Neural progenitor cell (in vitro differentiated cells): ENCODE measurements around the gene SLC48A1. TPM values are rescaled to one million over a fixed set of nuclear protein-coding genes. Genes with fewer than 3 reads are reported as not detected.

Experiments used
- DNase-seq: peaks from one replicate; pipeline ENCODE4 v3.0.0-alpha.2; 2016; ENCODE audit warnings: low spot score
- H2AFZ ChIP-seq: fragments of 200-600 bp; sonication (generic); replicated peaks from 2 replicates; pipeline ENCODE4 v1.6.1; 2016; ENCODE audit warnings: antibody characterized with exemption
- H3F3A ChIP-seq: fragments of 200-600 bp; sonication (generic); 2 replicates; pipeline ENCODE4 v1.6.1; 2016; ENCODE audit warnings: antibody characterized with exemption, low read depth
- H3K27ac ChIP-seq: fragments of 200-600 bp; sonication (generic); 2 replicates; pipeline ENCODE4 v1.5.1; 2016; ENCODE audit warnings: mild to moderate bottlenecking
- H3K27me3 ChIP-seq: fragments of 200-600 bp; sonication (generic); 2 replicates; pipeline ENCODE4 v1.6.1; 2016; ENCODE audit warnings: mild to moderate bottlenecking, moderate library complexity
- H3K36me3 ChIP-seq: fragments of 200-600 bp; sonication (generic); 2 replicates; pipeline ENCODE4 v1.5.1; 2016
- H3K4me1 ChIP-seq: fragments of 200-600 bp; sonication (generic); 2 replicates; pipeline ENCODE4 v1.6.1; 2016; ENCODE audit warnings: mixed run types
- H3K4me2 ChIP-seq: fragments of 200-600 bp; sonication (generic); 2 replicates; pipeline ENCODE4 v1.6.1; 2016
- H3K4me3 ChIP-seq: fragments of 200-600 bp; sonication (generic); 2 replicates; pipeline ENCODE4 v1.5.1; 2016
- H3K79me2 ChIP-seq: fragments of 200-600 bp; sonication (generic); 2 replicates; pipeline ENCODE4 v1.6.1; 2016; ENCODE audit warnings: low read depth
- H3K9ac ChIP-seq: fragments of 200-600 bp; sonication (generic); 2 replicates; pipeline ENCODE4 v1.6.1; 2016
- H3K9me3 ChIP-seq: fragments of 200-600 bp; sonication (generic); 2 replicates; pipeline ENCODE4 v1.5.1; 2016; ENCODE audit warnings: low read depth
- H4K20me1 ChIP-seq: fragments of 200-600 bp; sonication (generic); 2 replicates; pipeline ENCODE4 v1.6.1; 2016; ENCODE audit warnings: low read depth
- H3K27ac Mint-ChIP-seq: 3 replicates; pipeline ENCODE4 v1.8.0; 2021; ENCODE audit warnings: mixed read lengths
- H3K27me3 Mint-ChIP-seq: 2 replicates; pipeline ENCODE4 v1.8.0; 2022; ENCODE audit warnings: low read depth, mild to moderate bottlenecking, inconsistent platforms, moderate library complexity, mixed read lengths; ENCODE audit not compliant: insufficient read depth
- H3K36me3 Mint-ChIP-seq: 3 replicates; pipeline ENCODE4 v1.8.0; 2021; ENCODE audit warnings: mixed read lengths
- H3K4me1 Mint-ChIP-seq: 3 replicates; pipeline ENCODE4 v1.8.0; 2021; ENCODE audit warnings: mixed read lengths
- H3K4me3 Mint-ChIP-seq: 3 replicates; pipeline ENCODE4 v1.8.0; 2021; ENCODE audit warnings: mild to moderate bottlenecking, moderate library complexity, mixed read lengths
- H3K9me3 Mint-ChIP-seq: 3 replicates; pipeline ENCODE4 v1.8.0; 2020; ENCODE audit warnings: mixed read lengths
- EZH2 ChIP-seq: fragments of 200-600 bp; sonication (generic); IDR thresholded peaks from 2 replicates; pipeline ENCODE4 v1.6.1; 2017; ENCODE audit warnings: antibody characterized with exemption, mild to moderate bottlenecking, moderate library complexity
- EZH2phosphoT487 ChIP-seq: fragments of 200-600 bp; sonication (generic); IDR thresholded peaks from 2 replicates; pipeline ENCODE4 v1.6.1; 2017; ENCODE audit warnings: antibody characterized with exemption
- total RNA-seq: library from RNA; depleted of rRNA; stranded (reverse); fragments of >200 nt; gene quantifications from 2 replicates; pipeline ENCODE4 v1.2.3, GENCODE V29; 2015; ENCODE audit warnings: low replicate concordance
- TF ChIP-seq, protein P1 (sequence below): fragments of 200-600 bp; sonication (generic); IDR thresholded peaks from 2 replicates; pipeline ENCODE4 v1.5.1; 2017; ENCODE audit warnings: antibody characterized with exemption, mild to moderate bottlenecking

SLC48A1 gene
- total RNA-seq, 1 donor from 2014 or later, result 8.3 TPM

DNA sequence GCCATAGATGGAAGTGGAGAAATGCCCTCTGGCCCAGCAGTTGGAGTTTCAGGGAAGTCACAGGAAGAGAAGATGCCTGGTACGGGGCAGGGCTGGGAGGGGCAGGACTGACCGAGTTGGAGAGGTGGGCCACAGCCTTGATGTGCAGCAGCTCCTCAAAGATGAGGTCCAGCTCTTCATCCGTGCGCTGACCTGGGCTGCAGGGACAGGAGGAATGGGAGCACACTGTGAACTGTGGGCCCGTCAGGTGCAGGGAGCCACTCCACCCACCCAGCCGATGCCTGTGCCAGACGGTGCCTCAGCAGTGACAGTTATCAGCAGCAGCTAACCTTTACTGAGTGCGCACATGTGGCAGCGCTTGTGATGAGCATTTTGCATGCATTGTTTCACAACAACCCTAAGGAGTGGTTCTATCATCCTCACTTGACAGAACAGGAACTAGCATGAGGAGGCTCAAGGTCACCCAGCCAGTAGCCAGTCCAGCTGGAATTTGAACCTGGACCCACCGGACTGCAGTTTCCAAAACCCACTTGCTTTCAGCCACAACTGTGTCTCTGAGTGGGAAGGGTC, 22.7 kb upstream of the SLC48A1 start:
- H3F3A ChIP-seq, result no peaks in the 10 kb centered on the region
- H2AFZ ChIP-seq, result no peak overlapping the region
- H3K79me2 ChIP-seq, result no peaks in the 10 kb centered on the region
- peaks cover 9% of the 10 kb centered on the region for H3K27me3 Mint-ChIP-seq
- no peaks in the 10 kb centered on the region for H3K36me3 ChIP-seq
- peak overlapping the region; percentile 34 for H3K27ac Mint-ChIP-seq
- TF ChIP-seq EZH2, result no peak
- TF ChIP-seq, protein P1, sequence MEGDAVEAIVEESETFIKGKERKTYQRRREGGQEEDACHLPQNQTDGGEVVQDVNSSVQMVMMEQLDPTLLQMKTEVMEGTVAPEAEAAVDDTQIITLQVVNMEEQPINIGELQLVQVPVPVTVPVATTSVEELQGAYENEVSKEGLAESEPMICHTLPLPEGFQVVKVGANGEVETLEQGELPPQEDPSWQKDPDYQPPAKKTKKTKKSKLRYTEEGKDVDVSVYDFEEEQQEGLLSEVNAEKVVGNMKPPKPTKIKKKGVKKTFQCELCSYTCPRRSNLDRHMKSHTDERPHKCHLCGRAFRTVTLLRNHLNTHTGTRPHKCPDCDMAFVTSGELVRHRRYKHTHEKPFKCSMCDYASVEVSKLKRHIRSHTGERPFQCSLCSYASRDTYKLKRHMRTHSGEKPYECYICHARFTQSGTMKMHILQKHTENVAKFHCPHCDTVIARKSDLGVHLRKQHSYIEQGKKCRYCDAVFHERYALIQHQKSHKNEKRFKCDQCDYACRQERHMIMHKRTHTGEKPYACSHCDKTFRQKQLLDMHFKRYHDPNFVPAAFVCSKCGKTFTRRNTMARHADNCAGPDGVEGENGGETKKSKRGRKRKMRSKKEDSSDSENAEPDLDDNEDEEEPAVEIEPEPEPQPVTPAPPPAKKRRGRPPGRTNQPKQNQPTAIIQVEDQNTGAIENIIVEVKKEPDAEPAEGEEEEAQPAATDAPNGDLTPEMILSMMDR, result no peak
- TF ChIP-seq EZH2phosphoT487, result no peak
- no peak overlapping the region for H3K4me2 ChIP-seq
- no peak overlapping the region for H3K4me3 ChIP-seq
- H3K4me1 ChIP-seq, result peaks cover 12% of the 10 kb centered on the region
- no peaks in the 10 kb centered on the region for H4K20me1 ChIP-seq
- peaks cover 14% of the 10 kb centered on the region for H3K4me1 Mint-ChIP-seq
- no peaks in the 10 kb centered on the region for H3K9me3 ChIP-seq
- H3K4me3 Mint-ChIP-seq, result no peak overlapping the region
- no peaks in the 10 kb centered on the region for H3K36me3 Mint-ChIP-seq
- H3K27ac ChIP-seq, result no peak overlapping the region
- no peaks in the 10 kb centered on the region for H3K9me3 Mint-ChIP-seq
- H3K9ac ChIP-seq, result no peak overlapping the region
- DNase-seq, result no peak
- no peaks in the 10 kb centered on the region for H3K27me3 ChIP-seq

DNA sequence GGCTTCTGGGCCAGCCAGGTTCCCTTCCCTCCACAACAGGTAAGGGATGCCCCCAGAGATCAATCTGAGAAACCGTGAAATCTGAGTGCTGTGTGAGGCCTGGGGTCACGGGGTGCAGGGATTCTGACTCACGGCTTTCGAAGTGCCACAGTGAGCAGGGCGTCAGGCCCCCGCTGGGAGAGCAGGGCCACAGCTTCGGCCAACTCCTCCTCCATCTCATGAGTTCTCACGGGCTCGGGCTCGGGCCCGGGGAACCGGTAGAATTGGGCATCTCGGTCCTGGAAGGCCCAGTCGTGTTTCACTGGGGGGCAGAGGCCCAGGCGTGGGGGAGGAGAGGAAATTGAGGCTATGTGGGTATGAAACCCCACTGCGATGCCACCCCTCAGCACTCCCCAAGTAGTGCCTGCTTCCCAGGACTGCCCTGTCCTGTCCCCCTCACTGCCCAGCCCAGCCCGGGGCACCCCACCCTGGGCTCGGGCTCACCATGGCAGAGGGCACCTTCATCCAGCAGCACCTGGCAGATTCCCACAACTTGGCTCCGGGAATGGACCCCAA, 22.0 kb upstream of the SLC48A1 start:
- no peak overlapping the region for H3K4me2 ChIP-seq
- H3K4me1 ChIP-seq, result peaks cover 7% of the 10 kb centered on the region
- no peaks in the 10 kb centered on the region for H3F3A ChIP-seq
- no peaks in the 10 kb centered on the region for H3K9me3 ChIP-seq
- no peaks in the 10 kb centered on the region for H3K36me3 ChIP-seq
- Mint-ChIP-seq H3K9me3 (no peaks in the 10 kb centered on the region), H3K4me3 (no peak overlapping the region), H3K27me3 (peaks cover 5% of the 10 kb centered on the region), H3K36me3 (no peaks in the 10 kb centered on the region), H3K27ac (no peak overlapping the region), H3K4me1 (peaks cover 15% of the 10 kb centered on the region)
- no peak overlapping the region for H3K4me3 ChIP-seq
- DNase-seq, result no peak
- no peak overlapping the region for H3K9ac ChIP-seq
- no peaks in the 10 kb centered on the region for H3K79me2 ChIP-seq
- no peak overlapping the region for H2AFZ ChIP-seq
- no peaks in the 10 kb centered on the region for H4K20me1 ChIP-seq
- no peak overlapping the region for H3K27ac ChIP-seq
- TF ChIP-seq, protein P1, result no peak
- TF ChIP-seq EZH2phosphoT487 (no peak), EZH2 (no peak)
- no peaks in the 10 kb centered on the region for H3K27me3 ChIP-seq

DNA sequence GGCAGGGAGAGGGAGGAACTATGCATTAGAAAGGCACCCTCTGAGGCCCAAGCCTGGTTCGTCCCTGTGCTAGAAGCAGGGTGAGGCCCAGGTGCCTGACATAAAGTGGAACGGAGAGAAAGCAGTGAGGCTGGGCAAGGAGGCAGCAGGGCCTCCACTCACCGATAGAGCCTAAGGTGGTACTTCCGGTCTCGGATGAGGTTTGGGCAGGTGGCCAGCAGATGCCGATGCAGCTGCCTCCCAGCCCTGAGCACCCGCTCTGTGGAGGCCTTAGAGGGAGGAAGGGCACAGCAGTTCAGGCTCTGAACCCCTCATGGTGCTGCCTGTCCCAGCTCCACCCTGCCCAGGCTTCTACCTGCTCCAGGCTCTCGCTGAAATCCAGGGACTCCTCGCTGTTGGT, 21.5 kb upstream of the SLC48A1 start:
- H4K20me1 ChIP-seq, result no peaks in the 10 kb centered on the region
- H3K27ac ChIP-seq, result no peak overlapping the region
- H3K4me2 ChIP-seq, result no peak overlapping the region
- H3K27me3 ChIP-seq, result no peaks in the 10 kb centered on the region
- Mint-ChIP-seq H3K36me3 (no peaks in the 10 kb centered on the region), H3K4me3 (no peak overlapping the region), H3K27me3 (peaks cover 8% of the 10 kb centered on the region), H3K9me3 (no peaks in the 10 kb centered on the region), H3K4me1 (peaks cover 21% of the 10 kb centered on the region), H3K27ac (no peak overlapping the region)
- no peaks in the 10 kb centered on the region for H3K9me3 ChIP-seq
- H2AFZ ChIP-seq, result no peak overlapping the region
- H3F3A ChIP-seq, result no peaks in the 10 kb centered on the region
- no peak overlapping the region for H3K9ac ChIP-seq
- TF ChIP-seq EZH2phosphoT487, result no peak
- TF ChIP-seq, protein P1, result no peak
- TF ChIP-seq EZH2, result no peak
- no peaks in the 10 kb centered on the region for H3K79me2 ChIP-seq
- DNase-seq, result no peak
- peaks cover 7% of the 10 kb centered on the region for H3K4me1 ChIP-seq
- no peaks in the 10 kb centered on the region for H3K36me3 ChIP-seq
- no peak overlapping the region for H3K4me3 ChIP-seq
